Ishikawa (cell line): ENCODE data around the gene TRPM3.

Source experiments
- CEBPB ChIP-seq: IDR thresholded peaks from 2 replicates; pipeline ENCODE4 v1.6.1; 2012
- CREB1 ChIP-seq: IDR thresholded peaks from 2 replicates; pipeline ENCODE4 v1.6.1; 2012; ENCODE audit warnings: low read depth
- EP300 ChIP-seq: IDR thresholded peaks from 2 replicates; pipeline ENCODE4 v1.6.1; 2012; ENCODE audit warnings: borderline replicate concordance
- FOXM1 ChIP-seq: IDR thresholded peaks from 2 replicates; pipeline ENCODE4 v1.6.1; 2012; ENCODE audit warnings: low read depth, borderline replicate concordance
- NFIC ChIP-seq: IDR thresholded peaks from 2 replicates; pipeline ENCODE4 v1.6.1; 2012
- RAD21 ChIP-seq: IDR thresholded peaks from 2 replicates; pipeline ENCODE4 v1.6.1; 2012; ENCODE audit warnings: low read depth
- TAF1 ChIP-seq: IDR thresholded peaks from 2 replicates; pipeline ENCODE4 v1.6.1; 2012; ENCODE audit warnings: low read depth, mild to moderate bottlenecking
- TCF12 ChIP-seq: IDR thresholded peaks from 2 replicates; pipeline ENCODE4 v1.6.1; 2012; ENCODE audit warnings: low read depth
- TEAD4 ChIP-seq: IDR thresholded peaks from 2 replicates; pipeline ENCODE4 v1.6.1; 2012
- YY1 ChIP-seq: IDR thresholded peaks from 2 replicates; pipeline ENCODE4 v1.6.1; 2012; ENCODE audit warnings: low read depth
- ZBTB7A ChIP-seq: IDR thresholded peaks from 2 replicates; pipeline ENCODE4 v1.6.1; 2012; ENCODE audit warnings: low read depth
- TF ChIP-seq, protein P1 (sequence below): IDR thresholded peaks from 2 replicates; pipeline ENCODE4 v1.6.1; 2012
- TF ChIP-seq, protein P2 (sequence below): IDR thresholded peaks from 2 replicates; pipeline ENCODE4 v1.6.1; 2012; ENCODE audit warnings: low read depth, mild to moderate bottlenecking
- TF ChIP-seq, protein P3 (sequence below): IDR thresholded peaks from 2 replicates; pipeline ENCODE4 v1.6.1; 2012

Gene TRPM3

DNA sequence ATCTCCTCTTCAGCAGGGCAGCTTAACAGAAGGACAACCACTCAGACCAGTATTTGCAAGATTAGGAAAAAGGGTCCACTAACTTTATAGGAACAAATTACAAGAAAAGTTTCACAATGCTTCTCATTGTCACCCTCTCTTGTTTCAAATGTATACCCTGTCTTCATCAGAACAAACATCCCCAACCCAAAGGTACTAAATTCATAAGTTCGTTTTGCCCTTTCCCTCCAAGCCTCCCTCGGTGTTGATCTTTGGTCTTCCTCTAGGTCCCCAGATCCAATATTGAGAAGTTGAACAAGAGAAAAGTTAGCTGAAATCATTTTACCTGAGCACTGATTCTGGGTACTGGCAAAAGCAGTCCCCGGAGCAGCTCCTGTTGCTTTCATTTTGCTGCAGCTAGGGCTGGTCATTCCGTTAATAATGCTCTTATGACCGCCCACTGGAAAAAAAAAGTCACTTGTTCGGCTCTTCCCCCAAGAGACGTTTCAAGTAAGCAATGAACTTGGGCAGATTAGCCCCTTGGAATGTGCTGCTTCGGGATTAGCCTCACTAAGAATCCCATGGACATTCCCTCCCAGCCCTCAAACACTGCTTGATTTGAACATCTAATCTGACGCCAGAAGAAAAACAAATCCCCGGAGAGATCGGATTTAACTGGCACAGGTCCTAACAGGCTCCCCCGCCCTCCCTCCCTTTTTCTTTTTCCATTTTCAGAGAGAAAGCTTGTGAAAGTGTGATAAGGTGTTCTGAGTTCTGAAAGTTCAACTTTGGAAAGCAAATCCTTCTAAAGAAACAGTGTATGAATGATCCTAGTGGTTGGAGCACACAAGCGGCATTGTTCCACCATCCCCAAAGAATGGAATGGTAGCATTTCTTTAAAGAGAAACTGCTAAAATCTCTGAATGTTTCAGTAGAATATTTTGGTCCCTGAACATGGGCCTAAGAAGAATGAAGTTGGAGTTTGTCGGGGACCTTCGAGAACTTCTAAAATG is 252.5 kb downstream of the TRPM3 start:
- TF ChIP-seq, protein P1, sequence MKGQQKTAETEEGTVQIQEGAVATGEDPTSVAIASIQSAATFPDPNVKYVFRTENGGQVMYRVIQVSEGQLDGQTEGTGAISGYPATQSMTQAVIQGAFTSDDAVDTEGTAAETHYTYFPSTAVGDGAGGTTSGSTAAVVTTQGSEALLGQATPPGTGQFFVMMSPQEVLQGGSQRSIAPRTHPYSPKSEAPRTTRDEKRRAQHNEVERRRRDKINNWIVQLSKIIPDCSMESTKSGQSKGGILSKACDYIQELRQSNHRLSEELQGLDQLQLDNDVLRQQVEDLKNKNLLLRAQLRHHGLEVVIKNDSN: no peak

DNA sequence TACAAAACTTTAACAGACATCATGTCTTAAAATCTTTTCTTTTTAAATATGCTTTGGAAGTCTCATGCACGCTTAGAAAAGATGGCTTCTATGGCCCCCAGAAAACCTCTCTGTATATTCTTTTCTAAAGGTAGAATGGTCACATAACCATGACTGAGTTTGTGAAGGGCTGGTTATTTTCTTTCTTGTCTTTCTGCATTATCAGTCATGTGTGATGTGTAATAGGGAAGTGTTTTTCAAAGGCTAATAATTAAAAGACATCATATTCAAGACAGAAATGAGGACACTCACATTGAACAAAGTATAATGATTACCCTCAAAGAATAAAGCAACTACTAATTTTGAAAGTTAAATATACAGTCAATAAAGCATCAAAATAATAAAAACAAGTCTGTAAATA is 253.4 kb downstream of the TRPM3 start:
- TF ChIP-seq EP300 (no peak), CEBPB (no peak), TEAD4 (no peak), ZBTB7A (no peak), RAD21 (no peak), TAF1 (no peak), YY1 (no peak), FOXM1 (no peak), NFIC (no peak)
- TF ChIP-seq, protein P2, sequence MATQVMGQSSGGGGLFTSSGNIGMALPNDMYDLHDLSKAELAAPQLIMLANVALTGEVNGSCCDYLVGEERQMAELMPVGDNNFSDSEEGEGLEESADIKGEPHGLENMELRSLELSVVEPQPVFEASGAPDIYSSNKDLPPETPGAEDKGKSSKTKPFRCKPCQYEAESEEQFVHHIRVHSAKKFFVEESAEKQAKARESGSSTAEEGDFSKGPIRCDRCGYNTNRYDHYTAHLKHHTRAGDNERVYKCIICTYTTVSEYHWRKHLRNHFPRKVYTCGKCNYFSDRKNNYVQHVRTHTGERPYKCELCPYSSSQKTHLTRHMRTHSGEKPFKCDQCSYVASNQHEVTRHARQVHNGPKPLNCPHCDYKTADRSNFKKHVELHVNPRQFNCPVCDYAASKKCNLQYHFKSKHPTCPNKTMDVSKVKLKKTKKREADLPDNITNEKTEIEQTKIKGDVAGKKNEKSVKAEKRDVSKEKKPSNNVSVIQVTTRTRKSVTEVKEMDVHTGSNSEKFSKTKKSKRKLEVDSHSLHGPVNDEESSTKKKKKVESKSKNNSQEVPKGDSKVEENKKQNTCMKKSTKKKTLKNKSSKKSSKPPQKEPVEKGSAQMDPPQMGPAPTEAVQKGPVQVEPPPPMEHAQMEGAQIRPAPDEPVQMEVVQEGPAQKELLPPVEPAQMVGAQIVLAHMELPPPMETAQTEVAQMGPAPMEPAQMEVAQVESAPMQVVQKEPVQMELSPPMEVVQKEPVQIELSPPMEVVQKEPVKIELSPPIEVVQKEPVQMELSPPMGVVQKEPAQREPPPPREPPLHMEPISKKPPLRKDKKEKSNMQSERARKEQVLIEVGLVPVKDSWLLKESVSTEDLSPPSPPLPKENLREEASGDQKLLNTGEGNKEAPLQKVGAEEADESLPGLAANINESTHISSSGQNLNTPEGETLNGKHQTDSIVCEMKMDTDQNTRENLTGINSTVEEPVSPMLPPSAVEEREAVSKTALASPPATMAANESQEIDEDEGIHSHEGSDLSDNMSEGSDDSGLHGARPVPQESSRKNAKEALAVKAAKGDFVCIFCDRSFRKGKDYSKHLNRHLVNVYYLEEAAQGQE: no peak

DNA sequence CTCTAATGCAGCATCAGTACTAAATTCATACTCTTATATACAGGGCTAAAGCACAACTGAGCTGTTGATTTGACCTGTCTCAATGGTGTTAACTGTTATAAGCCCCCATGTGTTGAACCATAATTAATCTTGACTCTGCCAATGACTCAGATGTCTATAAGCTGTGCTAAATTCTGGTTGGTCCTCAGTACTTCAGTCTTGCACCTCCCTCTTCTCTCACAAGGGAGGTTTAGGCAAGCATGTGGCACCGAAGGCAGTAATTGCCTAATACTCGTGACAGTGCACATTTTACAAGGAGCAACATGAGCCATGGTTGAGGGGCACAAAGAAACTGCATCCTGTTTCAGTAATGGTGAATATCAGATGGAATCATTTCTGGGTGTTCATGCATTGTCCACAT is 255.9 kb downstream of the TRPM3 start:
- TF ChIP-seq, protein P2: no peak
- TF ChIP-seq RAD21: no peak

DNA sequence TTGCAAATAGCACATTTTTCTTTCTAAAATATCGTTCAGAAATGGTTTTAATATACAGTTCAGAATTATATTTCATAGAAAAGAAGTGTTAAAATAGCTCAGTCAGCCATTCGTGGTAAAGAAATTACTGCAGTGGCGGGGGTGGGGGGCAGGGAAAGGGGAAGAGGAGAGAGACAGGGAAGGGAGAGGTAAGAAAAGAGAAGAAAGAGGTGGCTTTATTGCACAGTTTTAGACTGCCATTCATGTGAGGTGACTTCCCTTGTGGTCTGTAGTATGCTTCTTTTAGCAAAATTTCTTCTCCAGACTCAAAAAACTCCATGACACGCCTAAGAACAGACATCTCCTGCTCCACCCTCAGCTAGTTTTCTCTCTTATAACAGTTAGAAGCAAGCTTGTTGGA is 259.6 kb downstream of the TRPM3 start:
- TF ChIP-seq ZBTB7A (no peak), FOXM1 (no peak), YY1 (no peak), CEBPB (no peak), CREB1 (no peak)
- TF ChIP-seq, protein P2: no peak

DNA sequence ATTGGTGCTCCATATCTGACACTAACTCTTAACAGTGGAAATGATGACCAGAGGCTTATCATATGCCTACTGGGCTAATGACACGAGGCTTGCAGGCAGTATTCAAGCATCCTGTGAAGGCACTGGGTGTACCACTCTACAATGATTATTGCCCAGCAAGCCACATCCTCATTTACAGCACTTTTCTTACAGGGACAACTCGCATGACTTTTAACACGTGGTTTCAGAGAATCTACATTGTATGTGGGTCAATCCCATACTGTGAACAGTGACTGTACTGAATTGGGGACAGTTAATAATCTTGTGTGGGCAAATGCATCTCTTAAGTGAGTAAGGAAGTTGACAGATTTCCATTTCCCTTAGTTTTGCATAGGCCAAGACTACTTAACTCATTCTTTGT is 260.0 kb downstream of the TRPM3 start:
- TF ChIP-seq CEBPB (no peak), FOXM1 (no peak), TCF12 (no peak), EP300 (no peak), ZBTB7A (no peak), TEAD4 (no peak), CREB1 (no peak)
- TF ChIP-seq, protein P1: no peak
- TF ChIP-seq, protein P2: no peak
- TF ChIP-seq, protein P3, sequence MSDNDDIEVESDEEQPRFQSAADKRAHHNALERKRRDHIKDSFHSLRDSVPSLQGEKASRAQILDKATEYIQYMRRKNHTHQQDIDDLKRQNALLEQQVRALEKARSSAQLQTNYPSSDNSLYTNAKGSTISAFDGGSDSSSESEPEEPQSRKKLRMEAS: no peak
